Suprapubic skin (tissue), 3 donors: ENCODE measurements around the gene CRTC2.

ENCODE experiments used
- CTCF ChIP-seq, 2 donors: fragments of 200-600 bp in 1 of 2; fragments of 450-650 bp in 1 of 2; sonication (generic) in 1 of 2; IDR thresholded peaks; one replicate each; pipeline ENCODE4 v1.5.1; 2016 to 2019; ENCODE audit warnings: antibody characterized with exemption in 2 of 2, mild to moderate bottlenecking in 1 of 2, moderate library complexity in 1 of 2
- EP300 ChIP-seq: sonication (generic); formaldehyde crosslinking; IDR thresholded peaks from one replicate; pipeline ENCODE4 v1.6.1; 2017; ENCODE audit warnings: antibody characterized with exemption
- POLR2A ChIP-seq, 2 donors: fragments of 450-650 bp; IDR thresholded peaks; one replicate each; pipeline ENCODE4 v1.6.1; 2017; ENCODE audit warnings: antibody characterized with exemption in 2 of 2, mild to moderate bottlenecking in 2 of 2, moderate library complexity in 2 of 2

GRCh38 chr1:153916297-153916696 lies 42.1 kb downstream of the CRTC2 start:
- TF ChIP-seq CTCF (IDR thresholded peaks at IDR 0.05) (no peak), EP300 (no peak), POLR2A (IDR thresholded peaks at IDR 0.05) (no peak)
